Neuronal stem cell (in vitro differentiated cells): ENCODE data around the gene AEN.

Experiments used
- DNase-seq: peaks from one replicate; pipeline ENCODE4 v3.0.0-alpha.2; 2013; ENCODE audit warnings: low spot score
- H2AFZ ChIP-seq: one replicate; pipeline ENCODE4 v1.6.1; 2013; ENCODE audit warnings: mild to moderate bottlenecking, low read length, inconsistent platforms
- H2AK5ac ChIP-seq: 2 replicates; pipeline ENCODE4 v1.6.1; 2013; ENCODE audit warnings: low read depth, mild to moderate bottlenecking, inconsistent platforms, low read length, moderate library complexity, mixed read lengths
- H2BK120ac ChIP-seq: 2 replicates; pipeline ENCODE4 v1.6.1; 2013; ENCODE audit warnings: low read depth, mild to moderate bottlenecking, inconsistent platforms, low read length, moderate library complexity, mixed read lengths
- H2BK12ac ChIP-seq: one replicate; pipeline ENCODE4 v1.6.1; 2013; ENCODE audit warnings: low read length, inconsistent platforms
- H2BK15ac ChIP-seq: 2 replicates; pipeline ENCODE4 v1.6.1; 2013; ENCODE audit warnings: mild to moderate bottlenecking, low read length, inconsistent platforms, mixed read lengths
- H2BK5ac ChIP-seq: one replicate; pipeline ENCODE4 v1.6.1; 2013; ENCODE audit warnings: inconsistent platforms, mild to moderate bottlenecking, low read length, moderate library complexity
- H3K14ac ChIP-seq: one replicate; pipeline ENCODE4 v1.6.1; 2013; ENCODE audit warnings: low read length, inconsistent platforms
- H3K18ac ChIP-seq: 2 replicates; pipeline ENCODE4 v1.6.1; 2013; ENCODE audit warnings: low read length, inconsistent platforms
- H3K23ac ChIP-seq: 2 replicates; pipeline ENCODE4 v1.6.1; 2013; ENCODE audit warnings: low read depth, mild to moderate bottlenecking, mixed read lengths, low read length, inconsistent platforms; ENCODE audit not compliant: poor library complexity
- H3K27ac ChIP-seq: replicated peaks from 3 replicates; pipeline ENCODE4 v1.5.1; 2013; ENCODE audit warnings: low read length, inconsistent platforms
- H3K27me3 ChIP-seq, 3 experiments: 2 replicates each; pipeline ENCODE4 v1.6.1; 2013; ENCODE audit warnings: low read length in 3 of 3, mild to moderate bottlenecking in 2 of 3, inconsistent platforms in 1 of 3, low read depth in 1 of 3, mixed read lengths in 1 of 3, moderate library complexity in 1 of 3; ENCODE audit not compliant: control insufficient read depth in 3 of 3, insufficient read depth in 3 of 3
- H3K36me3 ChIP-seq, 2 donors: replicated peaks in 1 of 2; 2 replicates each; pipeline ENCODE4 v1.6.1; 2013; ENCODE audit warnings: low read length in 2 of 2; ENCODE audit not compliant: control insufficient read depth in 2 of 2, insufficient read depth in 2 of 2
- H3K4ac ChIP-seq: 2 replicates; pipeline ENCODE4 v1.6.1; 2013; ENCODE audit warnings: inconsistent platforms, mild to moderate bottlenecking, low read length, moderate library complexity
- H3K4me1 ChIP-seq, 2 donors: 1 replicate in 1 of 2; 2 replicates in 1 of 2; pipeline ENCODE4 v1.6.1; 2013; ENCODE audit warnings: low read length in 2 of 2, low read depth in 1 of 2; ENCODE audit not compliant: control insufficient read depth in 2 of 2, insufficient read depth in 1 of 2
- H3K4me2 ChIP-seq: one replicate; pipeline ENCODE4 v1.6.1; 2013; ENCODE audit warnings: mild to moderate bottlenecking, low read length, inconsistent platforms; ENCODE audit not compliant: insufficient read depth, poor library complexity, severe bottlenecking
- H3K4me3 ChIP-seq, 2 donors: 2 replicates each; pipeline ENCODE4 v1.5.1; 2013; ENCODE audit warnings: low read length in 2 of 2, mild to moderate bottlenecking in 2 of 2, inconsistent platforms in 1 of 2, moderate library complexity in 1 of 2
- H3K79me1 ChIP-seq: one replicate; pipeline ENCODE4 v1.6.1; 2013; ENCODE audit warnings: low read depth, mild to moderate bottlenecking, inconsistent platforms, low read length, moderate library complexity
- H3K9ac ChIP-seq: one replicate; pipeline ENCODE4 v1.6.1; 2013; ENCODE audit warnings: mild to moderate bottlenecking, low read depth, low read length, inconsistent platforms; ENCODE audit not compliant: poor library complexity
- H3K9me3 ChIP-seq, 2 donors: replicated peaks in 1 of 2; 2 replicates each; pipeline versions ENCODE3 to v1.6.1; 2013; ENCODE audit warnings: low read length in 2 of 2, mild to moderate bottlenecking in 2 of 2, inconsistent platforms in 1 of 2, low read depth in 1 of 2, mixed read lengths in 1 of 2, moderate library complexity in 1 of 2; ENCODE audit not compliant: control insufficient read depth in 2 of 2, insufficient read depth in 1 of 2
- H4K8ac ChIP-seq: one replicate; pipeline ENCODE4 v1.6.1; 2013; ENCODE audit warnings: low read depth, mild to moderate bottlenecking, inconsistent platforms, low read length, moderate library complexity
- H4K91ac ChIP-seq: one replicate; pipeline ENCODE4 v1.6.1; 2013; ENCODE audit warnings: low read length, low read depth, mild to moderate bottlenecking, inconsistent platforms; ENCODE audit not compliant: poor library complexity
- WGBS, 2 donors: extraction: QIAGEN DNeasy Blood & Tissue Kit; methylation state at CpG; one replicate each; pipeline ENCODE4 v1.1.7; 2013; ENCODE audit warnings: missing lambda C conversion rate in 2 of 2, mixed read lengths in 1 of 2; ENCODE audit not compliant: insufficient read length in 2 of 2, insufficient replicate concordance in 1 of 2; ENCODE audit errors: extremely low coverage in 2 of 2; 5-methylcytosine and 5-hydroxymethylcytosine counted together

The AEN gene

DNA sequence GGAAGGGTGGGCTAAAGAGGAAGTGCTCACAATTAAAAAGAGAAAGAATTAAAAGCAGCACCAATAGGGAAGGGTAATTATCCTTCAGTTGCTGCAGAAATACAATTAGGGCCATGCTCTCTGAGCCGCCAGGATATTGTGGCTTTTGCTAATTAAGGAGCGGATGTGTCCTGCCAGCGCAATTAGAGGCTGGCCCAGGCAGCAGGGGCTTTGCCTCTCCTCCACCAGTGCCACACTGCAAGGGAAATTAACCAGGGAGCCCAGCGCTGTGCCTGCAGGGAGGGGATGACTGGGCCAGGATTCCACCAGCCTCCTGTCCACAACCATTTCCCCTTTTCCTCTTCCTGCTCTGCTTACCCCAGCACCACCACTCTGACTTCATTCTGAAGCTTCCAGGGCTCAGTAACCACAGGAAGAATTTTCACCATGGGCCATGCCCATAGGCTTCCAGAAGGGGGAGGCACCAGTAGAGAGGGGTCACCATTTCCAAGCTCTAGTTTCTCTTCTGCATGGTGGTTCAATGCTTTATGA lies 10.4 kb upstream of the AEN start:
- H3K36me3 ChIP-seq = no peaks in the 10 kb centered on the region

DNA sequence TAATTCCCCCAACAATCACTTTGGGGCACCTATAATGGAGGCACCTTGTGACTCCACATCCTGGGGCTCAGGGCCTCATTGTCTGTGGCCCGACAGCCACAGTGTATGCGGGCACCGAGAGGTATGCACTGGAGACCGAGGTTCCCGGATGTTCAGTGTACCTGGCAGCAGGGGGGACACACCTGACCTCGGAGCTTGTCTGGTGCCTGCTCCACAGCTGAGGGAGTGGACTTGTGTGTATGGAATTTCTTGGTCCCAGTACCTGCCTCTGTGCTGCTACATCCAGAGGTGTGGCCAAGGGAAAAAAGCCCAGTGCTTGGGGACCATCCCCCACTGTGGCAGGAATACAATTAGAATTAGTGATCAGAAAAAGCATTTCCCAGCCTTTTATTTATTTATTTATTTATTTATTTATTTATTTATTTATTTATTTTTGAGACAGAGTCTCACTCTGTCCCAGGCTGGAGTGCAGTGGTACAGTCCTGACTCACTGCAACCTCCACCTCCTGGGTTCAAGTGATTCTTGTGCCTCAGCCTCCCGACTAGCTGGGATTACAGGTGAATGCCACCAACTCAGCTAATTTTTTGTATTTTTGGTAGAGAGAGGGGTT lies 8.8 kb upstream of the AEN start:
- no peak overlapping the region for H3K4ac ChIP-seq
- no peaks in the 10 kb centered on the region for H3K79me1 ChIP-seq
- H3K18ac ChIP-seq = peak overlapping the region; percentile 64
- no peak overlapping the region for H2AFZ ChIP-seq
- H3K23ac ChIP-seq = no peak overlapping the region
- no peak overlapping the region for H4K8ac ChIP-seq
- H3K4me3 ChIP-seq = no peak overlapping the region
- peaks cover 0 to 10% (median under 1%) of the 10 kb centered on the region in 3 experiments for H3K27me3 ChIP-seq
- no CpG with 5 or more reads among the region's 7 CpGs for WGBS, 2 donors
- DNase-seq = no peak
- H2BK120ac ChIP-seq = no peak overlapping the region
- no peak overlapping the region for H3K14ac ChIP-seq
- peak overlapping the region; percentile 77 for H2AK5ac ChIP-seq
- peaks cover 29 to 36% of the 10 kb centered on the region in 2 donors for H3K4me1 ChIP-seq
- H3K36me3 ChIP-seq = no peaks in the 10 kb centered on the region
- no peak overlapping the region for H2BK12ac ChIP-seq
- H3K9ac ChIP-seq = no peak overlapping the region
- H3K4me2 ChIP-seq = no peak overlapping the region
- H2BK15ac ChIP-seq = peak overlapping the region; percentile 65
- no peaks in the 10 kb centered on the region for H3K9me3 ChIP-seq
- H2BK5ac ChIP-seq = no peak overlapping the region
- H4K91ac ChIP-seq = peak overlapping the region; percentile 19
- no peak overlapping the region for H3K27ac ChIP-seq

More for the DNA sequence above, 10.4 kb upstream of the AEN start:
- H3K27ac ChIP-seq = peak overlapping the region; percentile 77
- H2BK15ac ChIP-seq = no peak overlapping the region
- H3K23ac ChIP-seq = no peak overlapping the region
- no CpG with 5 or more reads among the region's 4 CpGs for WGBS, 2 donors
- H2BK120ac ChIP-seq = no peak overlapping the region
- peaks cover 0 to 25% (median 16%) of the 10 kb centered on the region in 3 experiments for H3K27me3 ChIP-seq
- H3K4me3 ChIP-seq = no peak overlapping the region
- no peak overlapping the region for H3K18ac ChIP-seq
- no peak overlapping the region for H3K4me2 ChIP-seq
- H3K4me1 ChIP-seq = peaks cover 33 to 43% of the 10 kb centered on the region in 2 donors
- no peak overlapping the region for H2BK12ac ChIP-seq
- no peak overlapping the region for H3K14ac ChIP-seq
- H3K79me1 ChIP-seq = no peaks in the 10 kb centered on the region
- H3K9ac ChIP-seq = no peak overlapping the region
- H3K4ac ChIP-seq = no peak overlapping the region
- H3K9me3 ChIP-seq = no peaks in the 10 kb centered on the region
- no peak overlapping the region for H2AK5ac ChIP-seq
- H2AFZ ChIP-seq = no peak overlapping the region
- H2BK5ac ChIP-seq = no peak overlapping the region
- no peak overlapping the region for H4K8ac ChIP-seq
- peak; percentile 74 for DNase-seq
- H4K91ac ChIP-seq = no peak overlapping the region

DNA sequence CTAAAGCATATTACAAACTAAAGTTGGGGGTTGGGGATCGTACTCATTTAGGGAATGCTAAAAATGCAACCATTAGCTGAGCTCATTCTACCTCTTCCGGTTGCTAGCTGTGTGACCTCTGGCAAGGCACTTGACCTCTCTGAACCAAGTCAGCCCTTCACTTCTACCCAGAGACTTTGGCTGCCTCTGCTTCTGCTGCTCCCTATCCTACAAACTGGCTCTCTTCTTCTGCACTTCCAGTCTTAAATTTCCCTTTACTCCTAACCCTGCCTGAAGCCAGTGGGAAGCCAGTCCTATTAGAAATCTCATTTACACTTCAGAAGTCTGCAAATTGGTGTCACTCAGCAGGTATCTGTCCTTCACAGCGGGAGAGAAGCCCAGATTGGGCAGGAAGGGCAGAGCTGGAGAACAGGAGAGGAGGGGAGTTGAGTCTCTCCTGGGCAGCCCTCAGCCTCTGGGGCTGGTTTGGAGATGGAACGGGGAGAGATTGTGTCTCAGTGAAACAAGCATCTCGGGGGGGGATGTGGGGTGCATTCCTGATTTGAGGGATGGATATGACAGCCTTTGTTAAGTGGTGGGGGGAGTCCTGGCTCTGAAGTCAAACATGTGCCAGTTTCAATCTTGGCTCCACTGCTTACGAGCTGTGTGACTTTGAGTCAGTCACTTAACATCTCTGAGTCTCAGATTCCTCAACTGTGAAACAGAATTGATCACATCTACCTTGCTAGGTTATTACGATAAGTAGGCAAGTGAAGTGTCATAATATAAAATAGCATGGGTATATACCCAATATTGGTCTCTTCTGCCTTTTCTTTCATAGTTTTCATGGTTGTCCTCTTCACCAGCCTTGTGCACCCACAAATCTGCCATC lies 7.8 kb upstream of the AEN start:
- Histone ChIP-seq H3K9me3 (no peaks in the 10 kb centered on the region), H3K4ac (no peak overlapping the region), H3K4me3 (no peak overlapping the region), H2AFZ (no peak overlapping the region), H3K27ac (no peak overlapping the region), H4K8ac (no peak overlapping the region), H2BK5ac (no peak overlapping the region), H3K36me3 (no peaks in the 10 kb centered on the region), H3K18ac (no peak overlapping the region), H3K9ac (no peak overlapping the region), H3K4me2 (no peak overlapping the region), H3K4me1 (peaks cover 27 to 36% of the 10 kb centered on the region in 2 donors), H2BK15ac (no peak overlapping the region), H3K23ac (no peak overlapping the region), H3K14ac (no peak overlapping the region), H2BK12ac (no peak overlapping the region), H3K27me3 (peaks cover 0 to 8% (median 0%) of the 10 kb centered on the region in 3 experiments), H2BK120ac (no peak overlapping the region), H2AK5ac (no peak overlapping the region), H3K79me1 (no peaks in the 10 kb centered on the region), H4K91ac (no peak overlapping the region)
- no peak for DNase-seq
- no CpG with 5 or more reads among the region's 7 CpGs for WGBS, 2 donors
